ENCODE data around the gene C2CD2.

C2CD2 gene

GRCh38 chr21:41945982-41946381 is 7.8 kb downstream of the C2CD2 start:
- TF ChIP-seq CREB5 (CRISPR knock-in tag; IDR thresholded peaks at IDR 0.05; ENCODE audit: low read depth): no peak
- TF ChIP-seq ZFP30 (CRISPR knock-in tag; IDR thresholded peaks at IDR 0.05): no peak
- no peak for TF ChIP-seq CSDC2 (CRISPR knock-in tag; IDR thresholded peaks at IDR 0.05)
- TF ChIP-seq, protein P1, sequence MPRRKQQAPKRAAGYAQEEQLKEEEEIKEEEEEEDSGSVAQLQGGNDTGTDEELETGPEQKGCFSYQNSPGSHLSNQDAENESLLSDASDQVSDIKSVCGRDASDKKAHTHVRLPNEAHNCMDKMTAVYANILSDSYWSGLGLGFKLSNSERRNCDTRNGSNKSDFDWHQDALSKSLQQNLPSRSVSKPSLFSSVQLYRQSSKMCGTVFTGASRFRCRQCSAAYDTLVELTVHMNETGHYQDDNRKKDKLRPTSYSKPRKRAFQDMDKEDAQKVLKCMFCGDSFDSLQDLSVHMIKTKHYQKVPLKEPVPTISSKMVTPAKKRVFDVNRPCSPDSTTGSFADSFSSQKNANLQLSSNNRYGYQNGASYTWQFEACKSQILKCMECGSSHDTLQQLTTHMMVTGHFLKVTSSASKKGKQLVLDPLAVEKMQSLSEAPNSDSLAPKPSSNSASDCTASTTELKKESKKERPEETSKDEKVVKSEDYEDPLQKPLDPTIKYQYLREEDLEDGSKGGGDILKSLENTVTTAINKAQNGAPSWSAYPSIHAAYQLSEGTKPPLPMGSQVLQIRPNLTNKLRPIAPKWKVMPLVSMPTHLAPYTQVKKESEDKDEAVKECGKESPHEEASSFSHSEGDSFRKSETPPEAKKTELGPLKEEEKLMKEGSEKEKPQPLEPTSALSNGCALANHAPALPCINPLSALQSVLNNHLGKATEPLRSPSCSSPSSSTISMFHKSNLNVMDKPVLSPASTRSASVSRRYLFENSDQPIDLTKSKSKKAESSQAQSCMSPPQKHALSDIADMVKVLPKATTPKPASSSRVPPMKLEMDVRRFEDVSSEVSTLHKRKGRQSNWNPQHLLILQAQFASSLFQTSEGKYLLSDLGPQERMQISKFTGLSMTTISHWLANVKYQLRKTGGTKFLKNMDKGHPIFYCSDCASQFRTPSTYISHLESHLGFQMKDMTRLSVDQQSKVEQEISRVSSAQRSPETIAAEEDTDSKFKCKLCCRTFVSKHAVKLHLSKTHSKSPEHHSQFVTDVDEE (CRISPR knock-in tag; IDR thresholded peaks at IDR 0.05): no peak
- no peak for TF ChIP-seq ARNTL (CRISPR knock-in tag; IDR thresholded peaks at IDR 0.05; ENCODE audit: borderline replicate concordance, low read depth)
- no peak for TF ChIP-seq OSR1 (CRISPR knock-in tag; IDR thresholded peaks at IDR 0.05)
- TF ChIP-seq ESRRG (CRISPR knock-in tag; IDR thresholded peaks at IDR 0.05): no peak
- TF ChIP-seq CSRNP3 (CRISPR knock-in tag; IDR thresholded peaks at IDR 0.05): no peak
- TF ChIP-seq ZNF565 (CRISPR knock-in tag; conservative IDR thresholded peaks at IDR 0.05; ENCODE audit: low read depth): no peak
- no peak for TF ChIP-seq TCF4 (CRISPR knock-in tag; IDR thresholded peaks at IDR 0.05; ENCODE audit: borderline replicate concordance)
- TF ChIP-seq ZFP3 (CRISPR knock-in tag; IDR thresholded peaks at IDR 0.05): no peak
- ATAC-seq: no peak

- TF ChIP-seq ZNF70 (CRISPR knock-in tag; IDR thresholded peaks at IDR 0.05) (no peak), ZC3H10 (CRISPR knock-in tag; IDR thresholded peaks at IDR 0.05) (no peak), ARNTL (CRISPR knock-in tag; IDR thresholded peaks at IDR 0.05; ENCODE audit: borderline replicate concordance, low read depth) (no peak), POU6F1 (CRISPR knock-in tag; IDR thresholded peaks at IDR 0.05; ENCODE audit: borderline replicate concordance, low read depth) (no peak), SNAI2 (CRISPR knock-in tag; IDR thresholded peaks at IDR 0.05) (no peak), OSR1 (CRISPR knock-in tag; IDR thresholded peaks at IDR 0.05) (no peak), CSDC2 (CRISPR knock-in tag; IDR thresholded peaks at IDR 0.05) (no peak)
- no peak for ATAC-seq
These were observed 10.0 kb downstream of the C2CD2 start for GRCh38 chr21:41943851-41944250.

DNA sequence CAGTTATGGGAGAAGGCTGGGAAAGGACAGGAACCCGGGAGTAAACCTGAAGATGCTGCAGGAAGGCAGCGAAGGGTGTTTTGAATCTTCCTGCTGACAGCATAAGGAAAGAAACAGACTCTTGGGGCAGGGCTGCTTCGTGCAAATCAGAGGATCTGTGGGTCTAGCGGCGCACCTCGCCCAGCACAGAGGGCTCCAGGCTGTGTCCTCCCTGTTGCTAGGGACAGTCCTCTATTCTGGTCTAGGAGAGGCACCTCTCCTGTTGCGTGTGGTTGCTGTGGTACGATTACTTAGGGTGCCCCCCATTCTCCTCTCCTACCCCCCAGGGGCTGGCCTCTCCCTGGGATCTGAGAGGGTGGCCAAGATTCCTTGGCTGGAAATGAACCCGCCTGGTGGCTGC is 11.4 kb downstream of the C2CD2 start:
- no peak for ATAC-seq
- TF ChIP-seq ZNF565 (CRISPR knock-in tag; conservative IDR thresholded peaks at IDR 0.05; ENCODE audit: low read depth) (no peak), BACH2 (CRISPR knock-in tag; IDR thresholded peaks at IDR 0.05; ENCODE audit: borderline replicate concordance) (no peak)

DNA sequence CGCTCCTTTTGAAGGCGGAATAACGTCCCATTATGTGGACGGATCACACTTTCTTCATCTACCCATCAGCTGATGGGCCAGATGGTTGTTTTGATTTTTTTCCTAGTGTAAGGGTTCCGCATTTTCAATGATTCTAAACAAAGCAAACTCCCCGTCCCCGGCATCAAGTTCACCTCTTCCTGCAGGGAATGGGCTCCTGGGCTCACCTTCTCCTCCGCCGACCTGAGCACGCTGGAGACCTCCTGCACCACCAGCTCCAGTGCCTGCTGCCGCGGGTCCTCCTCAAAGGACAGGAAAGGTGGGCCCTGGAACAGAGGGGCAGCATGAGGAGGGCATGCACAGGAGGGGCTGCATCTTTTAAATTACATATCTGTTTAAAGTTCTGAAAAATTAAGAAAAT is 11.9 kb downstream of the C2CD2 start:
- ATAC-seq: no peak
- no peak for TF ChIP-seq ZNF70 (CRISPR knock-in tag; IDR thresholded peaks at IDR 0.05)
- no peak for TF ChIP-seq CSRNP3 (CRISPR knock-in tag; IDR thresholded peaks at IDR 0.05)
- TF ChIP-seq RARB (CRISPR knock-in tag; IDR thresholded peaks at IDR 0.05): no peak
- no peak for TF ChIP-seq GLIS3 (CRISPR knock-in tag; IDR thresholded peaks at IDR 0.05)
- no peak for TF ChIP-seq CREB5 (CRISPR knock-in tag; IDR thresholded peaks at IDR 0.05; ENCODE audit: low read depth)
- TF ChIP-seq ZFP3 (CRISPR knock-in tag; IDR thresholded peaks at IDR 0.05): no peak
- no peak for TF ChIP-seq ESRRG (CRISPR knock-in tag; IDR thresholded peaks at IDR 0.05)
- TF ChIP-seq TOX (CRISPR knock-in tag; IDR thresholded peaks at IDR 0.05; ENCODE audit: borderline replicate concordance): no peak
- TF ChIP-seq BACH2 (CRISPR knock-in tag; IDR thresholded peaks at IDR 0.05; ENCODE audit: borderline replicate concordance): no peak
- TF ChIP-seq ZNF8 (CRISPR knock-in tag; IDR thresholded peaks at IDR 0.05): no peak
- no peak for TF ChIP-seq SNAI2 (CRISPR knock-in tag; IDR thresholded peaks at IDR 0.05)
- no peak for TF ChIP-seq ARNTL (CRISPR knock-in tag; IDR thresholded peaks at IDR 0.05; ENCODE audit: borderline replicate concordance, low read depth)
- TF ChIP-seq TCF4 (CRISPR knock-in tag; IDR thresholded peaks at IDR 0.05; ENCODE audit: borderline replicate concordance): no peak
- TF ChIP-seq ISL1 (CRISPR knock-in tag; IDR thresholded peaks at IDR 0.05): no peak
- TF ChIP-seq POU6F1 (CRISPR knock-in tag; IDR thresholded peaks at IDR 0.05; ENCODE audit: borderline replicate concordance, low read depth): no peak
- no peak for TF ChIP-seq ZNF565 (CRISPR knock-in tag; conservative IDR thresholded peaks at IDR 0.05; ENCODE audit: low read depth)
- no peak for TF ChIP-seq CSDC2 (CRISPR knock-in tag; IDR thresholded peaks at IDR 0.05)
- no peak for TF ChIP-seq OSR1 (CRISPR knock-in tag; IDR thresholded peaks at IDR 0.05)
- no peak for TF ChIP-seq PPARA (CRISPR knock-in tag; IDR thresholded peaks at IDR 0.05; ENCODE audit: borderline replicate concordance)

Data from SK-N-SH treated with all-trans-retinoic acid at 6 μM for 48 hours (cell line).